H1 (cell line): ENCODE measurements around the gene ABHD2. TPM values are rescaled to one million over a fixed set of nuclear protein-coding genes. Genes with fewer than 3 reads are reported as not detected.

Experiments used
- CTBP2 ChIP-seq: IDR thresholded peaks from 2 replicates; pipeline ENCODE4 v1.7.0; 2011; ENCODE audit warnings: borderline replicate concordance, mild to moderate bottlenecking, moderate library complexity, mixed read lengths, low read length; ENCODE audit not compliant: insufficient read depth, insufficient read length
- HDAC6 ChIP-seq: IDR thresholded peaks from one replicate; pipeline ENCODE4 v1.7.1; 2012; ENCODE audit warnings: low read depth, mild to moderate bottlenecking, inconsistent platforms, low read length, moderate library complexity
- MAFK ChIP-seq: IDR thresholded peaks from 2 replicates; pipeline ENCODE4 v1.6.1; 2012; ENCODE audit warnings: low read depth, mild to moderate bottlenecking, improper control_type of control experiment, low read length
- SIN3A ChIP-seq, 2 experiments: IDR thresholded peaks in 1 of 2; conservative IDR thresholded peaks in 1 of 2; 2 replicates each; pipeline ENCODE4 v1.6.1; 2011 to 2012; ENCODE audit warnings: low read length in 2 of 2, improper control_type of control experiment in 1 of 2, low read depth in 1 of 2, mild to moderate bottlenecking in 1 of 2
- ZNF274 ChIP-seq: IDR thresholded peaks from 2 replicates; pipeline ENCODE4 v1.7.0; 2012; ENCODE audit warnings: low read length, borderline replicate concordance; ENCODE audit errors: extremely low read depth
- polyA plus RNA-seq, 7 experiments: library from polyadenylated mRNA; depleted of rRNA in 3 of 7; stranded (reverse) in 5 of 7; unstranded in 2 of 7; fragments of >200 nt in 5 of 7; fragments of 200-250 nt in 2 of 7; gene quantifications; 1 replicate in 5 of 7; 2 replicates in 1 of 7; 4 replicates in 1 of 7; pipeline versions ENCODE4 v1.2.1 to v1.2.3, GENCODE V29; 2011 to 2013; ENCODE audit warnings: missing spikeins in 2 of 7, mixed read lengths in 2 of 7
- total RNA-seq: library from RNA; stranded (reverse); fragmentation: NEBNext Ultra II Directional; extraction: Animal tissue kit (Norgen Biotek cat#: 25700); gene quantifications from 2 replicates; pipeline ENCODE4 v1.2.1, GENCODE V29; 2021

Gene ABHD2
- total and polyA plus RNA-seq, 2 of the 8 experiments (the other 6 are each of a cell fraction or from before 2014, with no cell fraction given): 9.1 to 23.7 TPM

GRCh38 chr15:89093509-89093908 is 5.3 kb downstream of the ABHD2 start (continued):
- TF ChIP-seq MAFK (no peak), SIN3A (conservative IDR thresholded peaks at IDR 0.05 in 1 of 2, IDR thresholded peaks at IDR 0.05 in 1 of 2; ENCODE audit: low read depth in 1 of 2, low read length in 2 of 2) (no peak), HDAC6 (no peak), ZNF274 (no peak), CTBP2 (no peak)
